Trophoblast cell (in vitro differentiated cells and primary cell): ENCODE data around the gene CHCHD6. TPM values are rescaled to one million over a fixed set of nuclear protein-coding genes. Genes with fewer than 3 reads are reported as not detected.
A peak's percentile ranks its signal among the peaks of the same experiment; 100 is the strongest.

ENCODE experiments used
- DNase-seq, 2 donors: peaks; one replicate each; pipeline ENCODE4 v3.0.0-alpha.2; 2016
- H2AFZ ChIP-seq: 2 replicates; pipeline ENCODE4 v1.6.1; 2013; ENCODE audit warnings: low read length, moderate library complexity, mild to moderate bottlenecking; ENCODE audit not compliant: insufficient read depth, poor library complexity
- H2AK5ac ChIP-seq: 2 replicates; pipeline ENCODE4 v1.6.1; 2013; ENCODE audit warnings: mild to moderate bottlenecking, low read length
- H2BK120ac ChIP-seq: 2 replicates; pipeline ENCODE4 v1.6.1; 2013; ENCODE audit warnings: low read length, mild to moderate bottlenecking, moderate library complexity; ENCODE audit not compliant: insufficient read depth, poor library complexity
- H2BK12ac ChIP-seq: 2 replicates; pipeline ENCODE4 v1.6.1; 2013; ENCODE audit warnings: mild to moderate bottlenecking, low read length, moderate library complexity
- H2BK5ac ChIP-seq: 2 replicates; pipeline ENCODE4 v1.6.1; 2013; ENCODE audit warnings: low read length, low read depth, moderate library complexity, mild to moderate bottlenecking; ENCODE audit not compliant: poor library complexity
- H3K14ac ChIP-seq: 2 replicates; pipeline ENCODE4 v1.6.1; 2013; ENCODE audit warnings: mild to moderate bottlenecking, low read length
- H3K18ac ChIP-seq: 2 replicates; pipeline ENCODE4 v1.6.1; 2013; ENCODE audit warnings: mild to moderate bottlenecking, low read length
- H3K23ac ChIP-seq: 2 replicates; pipeline ENCODE4 v1.6.1; 2013; ENCODE audit warnings: low read length
- H3K27ac ChIP-seq: 2 replicates; pipeline ENCODE4 v1.5.1; 2013; ENCODE audit warnings: low read depth, mild to moderate bottlenecking, inconsistent platforms, low read length, moderate library complexity
- H3K27me3 ChIP-seq: 2 replicates; pipeline ENCODE4 v1.6.1; 2013; ENCODE audit warnings: inconsistent platforms, mild to moderate bottlenecking, low read length, moderate library complexity; ENCODE audit not compliant: insufficient read depth
- H3K36me3 ChIP-seq, 2 experiments: 1 replicate in 1 of 2; 2 replicates in 1 of 2; pipeline ENCODE4 v1.6.1; 2013; ENCODE audit warnings: low read length in 2 of 2, mild to moderate bottlenecking in 2 of 2, moderate library complexity in 1 of 2; ENCODE audit not compliant: insufficient read depth in 2 of 2, control insufficient read depth in 1 of 2
- H3K4ac ChIP-seq: 2 replicates; pipeline ENCODE4 v1.6.1; 2013; ENCODE audit warnings: low read depth, mild to moderate bottlenecking, low read length, moderate library complexity
- H3K4me1 ChIP-seq, 2 experiments: 1 replicate in 1 of 2; 2 replicates in 1 of 2; pipeline ENCODE4 v1.6.1; 2013; ENCODE audit warnings: low read length in 2 of 2, mild to moderate bottlenecking in 2 of 2, moderate library complexity in 1 of 2; ENCODE audit not compliant: insufficient read depth in 2 of 2, control insufficient read depth in 1 of 2
- H3K4me2 ChIP-seq: 2 replicates; pipeline ENCODE4 v1.6.1; 2013; ENCODE audit warnings: inconsistent platforms, mild to moderate bottlenecking, low read length, moderate library complexity
- H3K4me3 ChIP-seq: 2 replicates; pipeline ENCODE4 v1.5.1; 2013; ENCODE audit warnings: mild to moderate bottlenecking, low read depth, low read length, inconsistent platforms
- H3K79me1 ChIP-seq: one replicate; pipeline ENCODE4 v1.6.1; 2013; ENCODE audit warnings: low read length
- H3K79me2 ChIP-seq: 2 replicates; pipeline ENCODE4 v1.6.1; 2013; ENCODE audit warnings: low read length, mild to moderate bottlenecking; ENCODE audit not compliant: control insufficient read depth, insufficient read depth, poor library complexity
- H3K9ac ChIP-seq: 2 replicates; pipeline ENCODE4 v1.6.1; 2013; ENCODE audit warnings: mild to moderate bottlenecking, low read length
- H3K9me3 ChIP-seq: 2 replicates; pipeline ENCODE4 v1.6.1; 2013; ENCODE audit warnings: low read depth, mild to moderate bottlenecking, control low read depth, inconsistent platforms, low read length; ENCODE audit not compliant: insufficient read depth
- H4K12ac ChIP-seq: 2 replicates; pipeline ENCODE4 v1.6.1; 2013; ENCODE audit warnings: low read depth, mild to moderate bottlenecking, low read length, moderate library complexity
- H4K8ac ChIP-seq: 2 replicates; pipeline ENCODE4 v1.6.1; 2013; ENCODE audit warnings: low read depth, mild to moderate bottlenecking, low read length, moderate library complexity
- H4K91ac ChIP-seq: one replicate; pipeline ENCODE4 v1.6.1; 2013; ENCODE audit warnings: low read depth, mild to moderate bottlenecking, low read length, moderate library complexity
- WGBS: extraction: QIAGEN DNeasy Blood & Tissue Kit; methylation state at CpG from one replicate; pipeline ENCODE4 v1.1.7; 2013; ENCODE audit warnings: missing lambda C conversion rate; ENCODE audit not compliant: insufficient read length, insufficient coverage; ENCODE audit errors: extremely low coverage; 5-methylcytosine and 5-hydroxymethylcytosine counted together
- polyA plus RNA-seq: library from polyadenylated mRNA; stranded (reverse); fragments of 200-250 nt; gene quantifications from 2 replicates; pipeline ENCODE4 v1.2.3, GENCODE V29; 2013

Gene CHCHD6
- 5.9 and 6.1 TPM in 2 replicates for polyA plus RNA-seq

- Histone ChIP-seq H3K4me1 (peaks cover 5 to 9% of the 10 kb centered on the region in 2 experiments), H4K12ac (no peak within 1 kb of the TSS)
These were observed at the start of gene CHCHD6 for GRCh38 chr3:126703512-126704493. TSS of gene CHCHD6 (plus strand) at chr3:126704240. CDS start at chr3:126704313, 73 bp downstream.

GRCh38 chr3:126654571-126655383 is 49.3 kb upstream of the CHCHD6 start, which contains the start of gene TXNRD3:
TSS of gene TXNRD3 (minus strand) at chr3:126655124.
- peaks cover 4% of the 10 kb centered on the region for H3K79me2 ChIP-seq
- H2BK12ac ChIP-seq, result no peak within 1 kb of the TSS
- peak; percentile 89 to 91 for DNase-seq
- no peak within 1 kb of the TSS for H2BK5ac ChIP-seq
- peaks cover 8% of the 10 kb centered on the region for H3K9me3 ChIP-seq
- H4K91ac ChIP-seq, result peak within 1 kb of the TSS; percentile 70
- H3K4me2 ChIP-seq, result peak within 1 kb of the TSS; percentile 79
- H3K27ac ChIP-seq, result no peak within 1 kb of the TSS
- H2BK120ac ChIP-seq, result peak within 1 kb of the TSS; percentile 61
- peak within 1 kb of the TSS; percentile 24 for H3K4ac ChIP-seq
- no peak within 1 kb of the TSS for H2AK5ac ChIP-seq
- no peak within 1 kb of the TSS for H3K23ac ChIP-seq
- no CpG with 5 or more reads among the region's 102 CpGs for WGBS
- H3K14ac ChIP-seq, result peak within 1 kb of the TSS; percentile 78
- peaks cover 0 to 3% of the 10 kb centered on the region in 2 experiments for H3K4me1 ChIP-seq
- peak within 1 kb of the TSS; percentile 85 for H4K12ac ChIP-seq
- peak within 1 kb of the TSS; percentile 79 for H3K4me3 ChIP-seq
- peaks cover 5% of the 10 kb centered on the region for H3K79me1 ChIP-seq
- peak within 1 kb of the TSS; percentile 82 for H2AFZ ChIP-seq
- H3K9ac ChIP-seq, result peak within 1 kb of the TSS; percentile 85
- H3K18ac ChIP-seq, result peak within 1 kb of the TSS; percentile 62
- H3K27me3 ChIP-seq, result peaks cover 3% of the 10 kb centered on the region
- H4K8ac ChIP-seq, result peak within 1 kb of the TSS; percentile 87
- H3K36me3 ChIP-seq, result no peaks in the 10 kb centered on the region

More at GRCh38 chr3:126703512-126704493, at the start of gene CHCHD6:
- no peak within 1 kb of the TSS for H3K18ac ChIP-seq
- no peaks in the 10 kb centered on the region for H3K79me2 ChIP-seq
- H3K27ac ChIP-seq, result no peak within 1 kb of the TSS
- H2BK120ac ChIP-seq, result no peak within 1 kb of the TSS
- H3K14ac ChIP-seq, result no peak within 1 kb of the TSS
- peak within 1 kb of the TSS; percentile 85 for H3K4me3 ChIP-seq
- no peak within 1 kb of the TSS for H2BK5ac ChIP-seq
- WGBS, result no CpG with 5 or more reads among the region's 69 CpGs
- no peak within 1 kb of the TSS for H3K4ac ChIP-seq
- H2AFZ ChIP-seq, result peak within 1 kb of the TSS; percentile 86
- H3K23ac ChIP-seq, result no peak within 1 kb of the TSS
- peak within 1 kb of the TSS; percentile 81 for H4K8ac ChIP-seq
- no peak within 1 kb of the TSS for H4K91ac ChIP-seq
- no peak within 1 kb of the TSS for H2AK5ac ChIP-seq
- H3K9ac ChIP-seq, result peak within 1 kb of the TSS; percentile 13
- no peaks in the 10 kb centered on the region for H3K27me3 ChIP-seq
- H3K79me1 ChIP-seq, result no peaks in the 10 kb centered on the region
- no peaks in the 10 kb centered on the region for H3K36me3 ChIP-seq
- H3K4me2 ChIP-seq, result peak within 1 kb of the TSS; percentile 91
- H2BK12ac ChIP-seq, result no peak within 1 kb of the TSS
- no peaks in the 10 kb centered on the region for H3K9me3 ChIP-seq
- DNase-seq, result peak; percentile 96 to 98

DNA sequence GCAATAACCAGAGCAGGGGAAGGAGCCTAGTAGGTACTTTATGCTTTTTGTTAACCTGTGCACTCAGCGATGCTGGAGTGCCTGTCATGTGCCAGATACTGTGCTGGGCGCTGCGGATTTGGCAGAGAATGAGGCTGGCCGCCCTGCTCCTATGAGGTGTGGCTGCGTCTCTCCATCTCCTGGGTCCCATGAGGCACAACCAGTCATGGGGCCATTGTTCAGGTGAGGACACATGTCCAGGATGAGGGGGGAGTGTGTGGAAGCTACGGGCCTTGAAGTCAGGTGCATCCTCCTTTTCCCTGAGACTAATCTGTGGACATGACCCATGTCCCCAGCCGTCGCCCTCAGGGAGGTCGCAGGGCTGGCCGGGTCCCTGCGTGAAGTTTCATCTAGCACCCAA is 48.2 kb upstream of the CHCHD6 start:
- WGBS, result no CpG with 5 or more reads among the region's 11 CpGs
- Histone ChIP-seq H3K27ac (no peak overlapping the region), H3K14ac (no peak overlapping the region), H3K4ac (no peak overlapping the region), H2BK120ac (no peak overlapping the region), H2AK5ac (no peak overlapping the region), H3K36me3 (no peaks in the 10 kb centered on the region), H3K23ac (no peak overlapping the region), H4K12ac (no peak overlapping the region), H3K27me3 (peaks cover 3% of the 10 kb centered on the region), H2BK5ac (no peak overlapping the region), H3K79me1 (peaks cover 5% of the 10 kb centered on the region), H4K91ac (no peak overlapping the region), H3K18ac (no peak overlapping the region), H2AFZ (no peak overlapping the region), H2BK12ac (no peak overlapping the region), H3K4me2 (no peak overlapping the region), H3K4me3 (no peak overlapping the region), H3K9ac (no peak overlapping the region), H4K8ac (no peak overlapping the region), H3K4me1 (peaks cover 0 to 3% of the 10 kb centered on the region in 2 experiments), H3K79me2 (peaks cover 4% of the 10 kb centered on the region), H3K9me3 (peaks cover 8% of the 10 kb centered on the region)
- peak in 1 of 2 donors; percentile 6 for DNase-seq
